GM19328 (cell line): ENCODE data around the gene AKT3.
"Not testable (repeated sequence)": the region's sequence is repeated elsewhere in the genome, so short reads cannot be mapped to it uniquely, and the experiment has no call there.

Experiments
- ATAC-seq: cut with Tn5 transposase; IDR thresholded peaks from one replicate; pipeline ENCODE4 v1.9.1; 2021; ENCODE audit warnings: mild to moderate bottlenecking, moderate library complexity; ENCODE audit not compliant: unreplicated experiment

Gene AKT3

GRCh38 chr1:243850202-243850451 lies at the start of gene AKT3:
TSS of gene AKT3 (minus strand) at chr1:243850243. CDS start at chr1:243843170, 7,073 bp downstream.
- ATAC-seq: peak; percentile 61

GRCh38 chr1:243898278-243898677 lies 48.2 kb upstream of the AKT3 start:
- no peak for ATAC-seq

DNA sequence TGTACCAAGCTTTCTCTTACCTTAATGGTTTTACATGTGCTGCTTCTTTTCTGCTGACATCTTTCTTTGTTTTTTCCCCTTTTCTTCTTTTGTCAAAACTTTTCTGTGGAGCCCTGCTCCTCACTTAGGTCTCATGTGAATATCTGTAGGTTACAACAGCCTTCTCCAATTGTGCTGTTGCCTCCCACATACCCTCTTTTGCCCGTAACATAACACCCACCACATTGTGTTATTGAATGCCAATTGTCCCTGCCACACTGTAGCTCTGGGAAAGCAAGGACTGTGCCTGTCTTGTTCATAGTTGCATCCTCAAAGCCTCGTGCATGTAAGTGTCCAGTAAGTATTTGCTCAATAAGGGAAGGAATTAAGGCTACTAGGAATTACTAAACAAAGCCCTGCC lies 46.3 kb upstream of the AKT3 start:
- no peak for ATAC-seq

- no peak for ATAC-seq
These were observed 42.4 kb upstream of the AKT3 start for GRCh38 chr1:243892456-243892855.

GRCh38 chr1:243890576-243890975 lies 40.5 kb upstream of the AKT3 start:
- no peak for ATAC-seq

DNA sequence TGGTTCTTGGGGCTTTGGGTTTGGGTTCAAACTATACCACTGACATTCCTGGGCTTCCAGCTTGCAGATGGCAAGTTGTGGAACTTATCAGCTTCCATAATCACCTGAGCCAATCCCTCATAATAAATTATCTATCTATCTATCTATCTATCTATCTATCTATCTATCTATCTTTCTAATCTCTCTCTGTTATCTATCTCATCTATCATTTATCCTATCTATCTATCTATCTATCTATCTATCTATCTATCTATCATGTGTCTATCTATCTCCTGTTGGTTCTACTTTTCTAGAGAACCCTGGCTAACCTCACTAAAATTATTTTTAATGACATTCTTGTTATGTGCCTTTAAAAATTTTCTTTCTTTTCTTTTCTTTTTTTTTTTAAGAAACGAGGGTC lies 35.8 kb upstream of the AKT3 start:
- ATAC-seq: no peak

GRCh38 chr1:243884603-243885002 lies 34.6 kb upstream of the AKT3 start:
- ATAC-seq: no peak

- no peak for ATAC-seq
These were observed 33.5 kb upstream of the AKT3 start for GRCh38 chr1:243883551-243883950.

- no peak for ATAC-seq
These were observed 32.2 kb upstream of the AKT3 start for GRCh38 chr1:243882276-243882675.

- ATAC-seq: not testable (repeated sequence)
These were observed 27.0 kb upstream of the AKT3 start for GRCh38 chr1:243877058-243877457.

GRCh38 chr1:243855616-243856318 lies 5.7 kb upstream of the AKT3 start:
- no peak for ATAC-seq

DNA sequence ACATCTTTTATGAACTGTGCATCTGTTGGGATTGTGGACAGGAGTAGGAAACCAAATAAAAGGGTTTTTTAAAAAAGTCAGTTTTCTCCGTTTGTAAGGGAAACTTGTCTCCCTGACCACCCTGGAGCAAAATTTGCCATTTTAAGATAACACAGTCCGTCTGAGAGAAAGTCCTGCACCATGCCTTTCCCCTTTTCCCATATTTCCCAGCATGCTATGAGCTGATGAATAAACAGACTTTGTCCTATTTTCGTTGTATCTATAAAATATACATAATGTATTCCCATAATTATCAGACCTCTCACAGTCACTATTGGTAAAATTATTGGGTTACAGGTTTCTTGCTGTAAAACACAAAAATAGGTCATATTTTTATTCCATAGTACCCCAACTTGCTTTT lies 1.7 kb upstream of the AKT3 start:
- no peak for ATAC-seq

DNA sequence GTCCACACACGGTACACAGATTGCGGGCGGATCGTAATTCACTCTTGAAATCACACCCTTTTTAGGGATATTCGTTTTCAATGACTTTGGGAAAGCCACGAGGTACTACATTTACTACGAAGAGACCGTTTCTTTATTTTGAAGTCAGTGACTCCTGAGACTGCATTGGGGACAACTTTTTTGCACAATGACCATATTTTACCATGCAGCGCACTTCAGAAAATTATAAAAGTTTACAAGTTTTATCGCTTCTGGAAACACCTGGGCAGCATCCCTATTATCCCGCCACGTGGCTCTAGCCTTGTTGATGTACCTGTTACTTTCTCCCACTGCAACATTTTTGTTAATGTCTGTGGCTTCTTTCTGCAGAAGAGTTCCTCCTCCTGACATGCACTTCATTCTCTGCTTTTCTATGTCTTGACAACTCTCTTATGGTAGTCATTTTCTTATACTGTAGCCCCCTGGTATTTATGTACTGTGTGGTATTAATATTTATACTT lies 1.3 kb upstream of the AKT3 start:
- ATAC-seq: no peak

- peak; percentile 34 for ATAC-seq
These were observed 611 bp upstream of the AKT3 start for GRCh38 chr1:243850452-243851256.

DNA sequence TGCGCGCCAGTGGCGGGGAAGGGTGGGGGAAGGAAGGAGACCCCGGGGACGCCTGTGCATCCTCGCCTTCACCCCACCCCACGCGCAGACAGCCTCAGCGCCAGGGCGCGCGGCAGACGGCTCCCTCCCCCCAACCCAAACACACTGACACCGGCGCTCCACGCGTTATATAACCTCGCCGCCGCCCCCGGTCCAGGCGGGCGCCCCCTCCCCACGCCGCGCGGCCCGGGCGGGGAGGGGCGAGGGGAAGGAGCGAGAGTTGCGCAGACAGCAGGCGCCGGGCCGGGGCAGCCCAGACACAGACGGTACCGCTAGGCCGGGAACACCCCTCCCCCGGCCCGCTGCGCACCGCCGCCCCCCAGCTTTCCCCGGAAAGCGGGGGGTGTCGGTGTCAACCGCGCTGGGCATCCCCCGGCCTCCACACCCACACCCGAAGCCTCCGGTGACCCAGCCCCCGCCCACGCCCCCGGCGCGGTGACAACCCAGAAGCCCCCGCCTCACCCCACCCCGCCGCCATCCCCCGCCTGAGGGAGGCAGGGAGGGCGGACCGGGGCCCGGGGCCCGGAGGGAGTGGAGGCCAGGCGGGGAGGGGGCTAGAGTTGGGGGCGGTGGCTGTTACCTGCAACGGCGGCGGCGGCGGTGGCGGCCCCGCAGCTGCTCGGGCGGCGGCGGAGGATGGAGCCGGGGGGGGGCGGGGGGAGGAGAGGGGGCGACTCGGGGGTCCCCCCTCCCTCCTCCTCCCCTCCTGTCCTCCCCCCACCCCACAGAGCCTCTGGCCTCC lies 432 bp downstream of the AKT3 start:
- peak; percentile 27 for ATAC-seq

DNA sequence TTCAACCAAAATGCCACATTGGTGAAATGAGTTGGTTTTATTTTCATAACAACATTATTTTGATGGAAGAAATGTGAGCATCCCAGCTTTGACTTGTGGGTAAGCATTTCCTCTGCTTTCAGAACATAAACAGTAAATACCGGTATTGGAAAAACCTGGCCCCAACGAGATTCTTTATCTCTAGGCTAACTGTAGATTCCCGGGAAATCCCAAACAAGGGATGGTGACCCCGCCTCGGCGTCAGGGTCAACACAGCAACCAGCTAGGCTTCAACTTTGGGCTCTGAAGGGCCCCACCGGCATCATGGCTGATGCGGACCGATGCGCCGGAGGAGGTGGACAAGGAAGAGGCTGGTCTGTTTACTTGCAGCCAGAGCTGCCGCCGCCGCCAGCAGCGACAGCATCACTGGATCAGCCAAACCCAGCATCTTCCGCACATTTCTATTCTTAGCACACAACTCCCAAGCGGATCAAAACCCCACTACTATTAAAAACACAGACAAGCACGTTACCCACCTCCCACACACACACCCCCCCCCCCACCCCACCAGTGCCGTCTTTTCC lies 1.1 kb downstream of the AKT3 start:
- no peak for ATAC-seq

GRCh38 chr1:243848165-243848857 lies 1.7 kb downstream of the AKT3 start:
- ATAC-seq: no peak

GRCh38 chr1:243846761-243847160 lies 3.3 kb downstream of the AKT3 start:
- ATAC-seq: no peak

- ATAC-seq: no peak
These were observed 4.2 kb downstream of the AKT3 start for GRCh38 chr1:243845888-243846287.

DNA sequence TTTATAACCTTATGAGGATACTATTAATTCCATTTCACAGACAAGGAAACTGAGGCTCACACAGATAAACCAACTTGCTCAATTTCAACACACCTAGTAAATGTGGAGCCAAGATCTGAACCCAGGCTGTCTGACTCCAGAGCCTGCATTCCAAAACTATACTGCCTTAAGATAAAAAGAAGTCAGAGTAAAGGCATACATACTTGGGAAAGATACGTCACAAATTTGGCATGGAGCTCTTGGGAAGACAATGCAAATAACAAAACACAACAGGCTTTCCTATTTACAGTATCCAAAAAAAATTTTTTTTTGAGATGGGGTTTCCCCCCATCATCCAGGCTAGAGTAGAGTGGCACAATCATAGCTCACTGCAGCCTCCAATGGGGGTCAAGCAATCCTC lies 5.9 kb downstream of the AKT3 start:
- ATAC-seq: no peak
